Ramos (cell line): Measurements from ENCODE around the gene SEMA4C.

Experiments used
- in situ Hi-C: fragments of 300-500 bp; cut with MboI; formaldehyde crosslinking; loops from one replicate; pipeline ENCODE4 v1.14.3; 2022; ENCODE audit warnings: low sequenced_read_pairs; ENCODE audit not compliant: unreplicated experiment

Gene SEMA4C

GRCh38 chr2:96828436-96828835 lies 41.4 kb downstream of the SEMA4C start:
- in situ Hi-C loops = no loop called here

GRCh38 chr2:96826546-96827278 lies 43.2 kb downstream of the SEMA4C start:
- in situ Hi-C loops = no loop called here

GRCh38 chr2:96825057-96825456 lies 44.8 kb downstream of the SEMA4C start:
- in situ Hi-C loops = no loop called here

GRCh38 chr2:96824079-96824870 lies 45.6 kb downstream of the SEMA4C start:
- in situ Hi-C loops = no loop called here

- in situ Hi-C loops = no loop called here
Measured at GRCh38 chr2:96823198-96823597, 46.7 kb downstream of the SEMA4C start.

- in situ Hi-C loops = no loop called here
Measured at GRCh38 chr2:96822786-96823185, 47.1 kb downstream of the SEMA4C start.

GRCh38 chr2:96821113-96821675 lies 48.7 kb downstream of the SEMA4C start:
- in situ Hi-C loops = no loop called here

GRCh38 chr2:96819876-96820511 lies 49.9 kb downstream of the SEMA4C start:
- in situ Hi-C loops = no loop called here

GRCh38 chr2:96819128-96819875 lies 50.6 kb downstream of the SEMA4C start:
- in situ Hi-C loops = no loop called here

GRCh38 chr2:96817882-96818281 lies 52.0 kb downstream of the SEMA4C start:
- in situ Hi-C loops = no loop called here

GRCh38 chr2:96816836-96817702 lies 52.8 kb downstream of the SEMA4C start:
- in situ Hi-C loops = no loop called here

- in situ Hi-C loops = no loop called here
Measured at GRCh38 chr2:96816127-96816835, 53.6 kb downstream of the SEMA4C start, which contains the start of gene CNNM3. Gene CNNM3 (plus strand): TSS chr2:96816268. CDS start chr2:96816278, 10 bp downstream.

GRCh38 chr2:96815326-96816126 lies 54.4 kb downstream of the SEMA4C start:
- in situ Hi-C loops = no loop called here

- in situ Hi-C loops = no loop called here
Measured at GRCh38 chr2:96813656-96814055, 56.2 kb downstream of the SEMA4C start.

GRCh38 chr2:96811917-96812316 lies 58.0 kb downstream of the SEMA4C start:
- in situ Hi-C loops = no loop called here

GRCh38 chr2:96810783-96811192 lies 59.1 kb downstream of the SEMA4C start:
- in situ Hi-C loops = no loop called here

- in situ Hi-C loops = no loop called here
Measured at GRCh38 chr2:96809951-96810782, 59.7 kb downstream of the SEMA4C start.
